ENCODE measurements around the gene PHAF1. TPM values are rescaled to one million over a fixed set of nuclear protein-coding genes. Genes with fewer than 3 reads are reported as not detected.

The PHAF1 gene
- total RNA-seq, 4 donors from 2014 or later: 44.0 to 60.9 (median 53.1) TPM

DNA sequence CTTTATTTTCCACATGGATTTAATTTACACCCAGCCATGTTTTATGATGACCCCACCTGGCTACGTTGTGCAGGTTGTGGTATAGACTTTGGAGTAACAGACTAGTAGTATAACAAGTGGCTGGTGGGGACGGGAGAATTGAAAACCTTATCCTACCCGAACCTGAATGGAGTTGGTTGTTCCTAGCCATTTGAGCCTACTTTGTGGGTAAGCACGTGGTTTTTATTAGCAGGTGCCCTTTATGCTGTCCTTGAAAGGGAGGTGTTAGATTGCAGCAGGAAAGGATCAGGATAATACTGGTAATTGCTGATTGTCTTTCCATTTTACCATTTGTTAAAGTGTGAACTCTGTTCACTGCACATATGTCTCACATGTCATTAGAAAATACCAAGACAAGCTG, 31.9 kb upstream of the PHAF1 start:
- TF ChIP-seq, protein P1, sequence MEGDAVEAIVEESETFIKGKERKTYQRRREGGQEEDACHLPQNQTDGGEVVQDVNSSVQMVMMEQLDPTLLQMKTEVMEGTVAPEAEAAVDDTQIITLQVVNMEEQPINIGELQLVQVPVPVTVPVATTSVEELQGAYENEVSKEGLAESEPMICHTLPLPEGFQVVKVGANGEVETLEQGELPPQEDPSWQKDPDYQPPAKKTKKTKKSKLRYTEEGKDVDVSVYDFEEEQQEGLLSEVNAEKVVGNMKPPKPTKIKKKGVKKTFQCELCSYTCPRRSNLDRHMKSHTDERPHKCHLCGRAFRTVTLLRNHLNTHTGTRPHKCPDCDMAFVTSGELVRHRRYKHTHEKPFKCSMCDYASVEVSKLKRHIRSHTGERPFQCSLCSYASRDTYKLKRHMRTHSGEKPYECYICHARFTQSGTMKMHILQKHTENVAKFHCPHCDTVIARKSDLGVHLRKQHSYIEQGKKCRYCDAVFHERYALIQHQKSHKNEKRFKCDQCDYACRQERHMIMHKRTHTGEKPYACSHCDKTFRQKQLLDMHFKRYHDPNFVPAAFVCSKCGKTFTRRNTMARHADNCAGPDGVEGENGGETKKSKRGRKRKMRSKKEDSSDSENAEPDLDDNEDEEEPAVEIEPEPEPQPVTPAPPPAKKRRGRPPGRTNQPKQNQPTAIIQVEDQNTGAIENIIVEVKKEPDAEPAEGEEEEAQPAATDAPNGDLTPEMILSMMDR (IDR thresholded peaks at IDR 0.05): no peak
- no peak for TF ChIP-seq EP300 (IDR thresholded peaks at IDR 0.05)
- TF ChIP-seq POLR2A (IDR thresholded peaks at IDR 0.05): no peak
- TF ChIP-seq POLR2AphosphoS5 (IDR thresholded peaks at IDR 0.05): no peak
- H3K36me3 ChIP-seq: peaks cover 26% of the 10 kb centered on the region
- no peak for DNase-seq (ENCODE audit: low spot score in 2 of 2)
- no peaks in the 10 kb centered on the region for H3K4me1 ChIP-seq
- no peaks in the 10 kb centered on the region for H3K9me3 ChIP-seq
- H3K27me3 ChIP-seq: no peaks in the 10 kb centered on the region
- 76% methylated on average over 4 of the region's 4 CpGs for WGBS
- no peak overlapping the region for H3K27ac ChIP-seq
- no peak overlapping the region for H3K4me3 ChIP-seq

DNA sequence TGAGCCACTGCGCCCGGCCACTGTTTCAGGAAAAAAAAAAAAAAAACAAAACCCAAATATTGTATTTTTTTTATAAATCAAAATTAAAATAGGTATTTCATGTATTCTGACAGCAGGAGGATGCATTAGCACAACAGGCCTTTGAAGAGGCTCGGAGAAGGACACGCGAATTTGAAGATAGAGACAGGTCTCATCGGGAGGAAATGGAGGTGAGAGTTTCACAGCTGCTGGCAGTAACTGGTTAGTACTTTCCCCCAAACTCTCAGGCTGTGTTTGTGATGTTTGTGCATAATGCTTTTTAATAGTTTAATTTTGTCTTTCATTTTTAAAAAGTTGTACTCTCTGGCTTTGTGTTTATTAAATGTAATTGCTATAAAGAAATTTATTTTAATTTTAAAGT, 27.6 kb upstream of the PHAF1 start:
- 89% methylated on average over 6 of the region's 6 CpGs for WGBS
- no peak for DNase-seq (ENCODE audit: low spot score in 2 of 2)

DNA sequence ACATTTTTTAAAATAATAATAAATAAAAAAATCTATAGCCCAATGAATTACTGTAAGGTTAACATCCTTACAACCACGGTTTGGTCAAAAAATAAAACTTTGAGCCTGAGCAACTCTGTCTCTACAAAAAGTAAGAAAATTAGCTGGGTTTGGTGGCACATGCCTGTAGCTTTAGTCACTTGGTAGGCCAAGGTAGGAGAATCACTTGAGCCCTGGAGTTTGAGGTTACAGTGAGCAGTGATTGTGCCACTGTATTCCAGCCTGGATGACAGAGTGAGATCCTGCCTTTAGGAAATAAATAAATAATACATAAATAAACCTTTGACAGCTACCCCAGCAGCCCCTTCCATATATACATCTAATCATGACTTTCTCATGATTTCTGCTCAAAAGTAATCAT, 26.9 kb upstream of the PHAF1 start:
- peaks cover 21% of the 10 kb centered on the region for H3K36me3 ChIP-seq
- H3K27ac ChIP-seq: no peak overlapping the region
- WGBS: 93% methylated on average over 1 of the region's 1 CpG
- H3K4me1 ChIP-seq: peaks cover 6% of the 10 kb centered on the region
- H3K9me3 ChIP-seq: no peaks in the 10 kb centered on the region
- no peak for DNase-seq (ENCODE audit: low spot score in 2 of 2)
- H3K4me3 ChIP-seq: no peak overlapping the region
- no peaks in the 10 kb centered on the region for H3K27me3 ChIP-seq
- no peak for TF ChIP-seq POLR2A (IDR thresholded peaks at IDR 0.05)
- TF ChIP-seq EP300 (IDR thresholded peaks at IDR 0.05): no peak
- TF ChIP-seq, protein P1 (IDR thresholded peaks at IDR 0.05): no peak
- TF ChIP-seq POLR2AphosphoS5 (IDR thresholded peaks at IDR 0.05): no peak

More for the DNA sequence above, 27.6 kb upstream of the PHAF1 start:
- Histone ChIP-seq H3K4me3 (no peak overlapping the region), H3K9me3 (no peaks in the 10 kb centered on the region), H3K27ac (no peak overlapping the region), H3K27me3 (no peaks in the 10 kb centered on the region), H3K4me1 (peaks cover 6% of the 10 kb centered on the region), H3K36me3 (peaks cover 21% of the 10 kb centered on the region)
- TF ChIP-seq POLR2A (IDR thresholded peaks at IDR 0.05): no peak
- no peak for TF ChIP-seq POLR2AphosphoS5 (IDR thresholded peaks at IDR 0.05)

DNA sequence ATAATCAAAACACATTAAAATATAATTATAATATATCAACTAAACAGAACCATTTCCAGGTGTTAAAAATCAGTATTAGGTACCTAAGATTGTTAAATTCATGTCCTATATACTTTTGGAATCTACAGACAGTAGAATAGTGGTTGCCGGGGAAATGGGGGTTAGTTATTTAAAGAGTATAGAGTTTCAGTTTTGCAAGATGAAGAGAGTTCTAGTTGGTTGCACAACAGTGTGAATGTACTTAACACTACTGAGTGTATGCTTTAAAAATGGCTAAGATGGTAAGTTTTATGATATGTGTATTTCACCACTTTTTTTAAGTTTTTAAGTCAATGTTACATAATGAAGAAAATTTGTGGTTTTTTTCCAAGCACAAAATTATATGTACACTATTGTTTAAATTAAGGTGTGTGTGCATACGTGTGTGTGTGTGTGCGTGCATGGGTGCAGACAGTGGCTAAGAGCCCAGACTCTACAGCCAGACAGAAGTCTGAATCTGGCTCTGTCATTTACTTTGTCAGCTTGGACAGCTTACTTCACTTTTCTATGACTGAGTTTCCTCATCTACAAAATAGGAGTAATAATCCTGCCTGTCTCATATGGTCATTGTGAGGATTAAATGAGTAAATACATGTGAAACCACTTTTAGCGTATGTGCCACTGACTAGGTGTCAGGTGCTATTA, 25.3 kb upstream of the PHAF1 start:
- TF ChIP-seq POLR2A (IDR thresholded peaks at IDR 0.05) (no peak), EP300 (IDR thresholded peaks at IDR 0.05) (no peak), POLR2AphosphoS5 (IDR thresholded peaks at IDR 0.05) (no peak)
- TF ChIP-seq, protein P1 (IDR thresholded peaks at IDR 0.05): no peak
- Histone ChIP-seq H3K27me3 (no peaks in the 10 kb centered on the region), H3K9me3 (no peaks in the 10 kb centered on the region), H3K4me1 (peaks cover 6% of the 10 kb centered on the region), H3K36me3 (peaks cover 21% of the 10 kb centered on the region), H3K4me3 (no peak overlapping the region), H3K27ac (no peak overlapping the region)
- 96% methylated on average over 4 of the region's 4 CpGs for WGBS
- no peak for DNase-seq (ENCODE audit: low spot score in 2 of 2)

- TF ChIP-seq POLR2AphosphoS5 (IDR thresholded peaks at IDR 0.05) (no peak), EP300 (IDR thresholded peaks at IDR 0.05) (no peak), POLR2A (IDR thresholded peaks at IDR 0.05) (no peak)
- TF ChIP-seq, protein P1 (IDR thresholded peaks at IDR 0.05): no peak
- peaks cover 21% of the 10 kb centered on the region for H3K36me3 ChIP-seq
- H3K27me3 ChIP-seq: no peaks in the 10 kb centered on the region
- H3K4me1 ChIP-seq: peaks cover 6% of the 10 kb centered on the region
- H3K27ac ChIP-seq: no peak overlapping the region
- H3K4me3 ChIP-seq: no peak overlapping the region
- no peak for DNase-seq (ENCODE audit: low spot score in 2 of 2)
- no peaks in the 10 kb centered on the region for H3K9me3 ChIP-seq
These were observed 22.9 kb upstream of the PHAF1 start for GRCh38 chr16:67086822-67087221.
